ENCODE data around the gene ALG12.
"Not testable (repeated sequence)": the region's sequence is repeated elsewhere in the genome, so short reads cannot be mapped to it uniquely, and the experiment has no call there.

ALG12 gene

DNA sequence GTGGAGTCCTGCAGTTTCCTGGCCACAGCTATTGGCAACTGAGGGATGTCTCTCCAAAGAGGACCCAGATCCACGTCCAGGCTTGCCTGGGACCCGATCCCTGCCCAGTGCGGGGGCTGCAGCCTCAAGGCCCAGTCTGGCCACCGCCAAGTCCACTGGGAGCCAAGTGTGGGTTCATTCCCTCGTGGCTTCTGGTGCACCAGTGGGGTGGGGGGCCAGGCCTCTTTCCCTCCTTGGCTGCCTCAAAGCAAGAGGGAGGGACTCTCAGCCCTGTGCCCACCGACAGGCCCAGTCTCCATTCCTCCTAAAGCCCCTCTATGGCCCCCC lies 29.0 kb upstream of the ALG12 start:
- no peak for DNase-seq (ENCODE audit: extremely low read depth in 1 of 2, low read depth in 1 of 2)

DNA sequence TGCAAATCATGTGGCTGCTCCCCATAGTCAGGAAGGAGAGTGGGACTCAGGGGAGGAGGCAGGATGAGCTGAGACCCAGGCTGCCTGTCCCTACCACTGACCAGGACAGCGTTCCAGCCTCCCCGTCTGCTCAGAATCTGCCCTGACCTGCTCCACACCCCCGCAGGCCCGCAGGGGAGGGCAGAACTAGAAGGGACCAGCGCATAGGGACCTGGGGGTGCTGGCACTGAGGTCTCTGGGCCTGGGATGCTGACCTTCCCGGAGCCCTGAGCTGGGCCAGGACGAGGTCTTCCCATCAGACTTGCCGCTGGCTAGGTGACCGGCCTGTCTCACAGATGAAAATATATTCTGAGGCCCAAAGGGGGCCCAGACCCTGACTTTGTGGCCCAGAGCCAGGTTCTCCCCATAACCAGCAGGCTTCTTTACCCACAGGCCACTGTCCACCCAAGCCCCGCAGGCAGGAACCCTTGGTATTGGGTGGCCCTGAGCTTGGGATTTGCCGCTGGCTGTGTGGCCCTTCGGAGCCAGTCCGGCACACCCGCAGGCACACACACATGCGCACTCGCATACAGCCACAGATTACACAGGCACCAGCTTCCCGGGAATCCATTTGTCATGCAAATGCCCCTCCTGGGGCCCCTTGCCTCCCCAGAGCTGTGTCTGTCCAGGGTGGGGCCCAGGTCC lies 28.5 kb upstream of the ALG12 start:
- DNase-seq (ENCODE audit: extremely low read depth in 1 of 2, low read depth in 1 of 2): no peak

DNA sequence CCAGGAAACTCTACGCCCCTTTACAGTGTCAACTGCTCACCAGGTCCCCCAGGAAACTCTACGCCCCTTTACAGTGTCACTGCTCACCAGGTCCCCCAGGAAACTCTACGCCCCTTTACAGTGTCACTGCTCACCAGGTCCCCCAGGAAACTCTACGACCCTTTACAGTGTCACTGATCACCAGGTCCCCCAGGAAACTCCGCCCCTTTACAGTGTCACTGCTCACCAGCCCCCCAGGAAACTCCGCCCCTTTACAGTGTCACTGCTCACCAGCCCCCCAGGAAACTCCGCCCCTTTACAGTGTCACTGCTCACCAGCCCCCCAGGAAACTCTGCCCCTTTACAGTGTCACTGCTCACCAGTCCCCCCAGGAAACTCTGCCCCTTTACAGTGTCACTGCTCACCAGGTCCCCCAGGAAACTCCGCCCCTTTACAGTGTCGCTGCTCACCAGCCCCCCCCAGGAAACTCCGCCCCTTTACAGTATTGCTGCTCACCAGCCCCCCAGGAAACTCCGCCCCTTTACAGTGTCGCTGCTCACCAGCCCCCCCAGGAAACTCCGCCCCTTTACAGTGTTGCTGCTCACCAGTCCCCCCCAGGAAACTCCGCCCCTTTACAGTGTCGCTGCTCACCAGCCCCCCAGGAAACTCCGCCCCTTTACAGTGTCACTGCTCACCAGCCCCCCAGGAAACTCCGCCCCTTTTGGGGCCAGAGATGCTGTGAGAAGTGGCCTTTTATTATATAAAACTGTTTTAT lies 27.0 kb upstream of the ALG12 start:
- DNase-seq (ENCODE audit: extremely low read depth in 1 of 2, low read depth in 1 of 2): not testable (repeated sequence)

DNA sequence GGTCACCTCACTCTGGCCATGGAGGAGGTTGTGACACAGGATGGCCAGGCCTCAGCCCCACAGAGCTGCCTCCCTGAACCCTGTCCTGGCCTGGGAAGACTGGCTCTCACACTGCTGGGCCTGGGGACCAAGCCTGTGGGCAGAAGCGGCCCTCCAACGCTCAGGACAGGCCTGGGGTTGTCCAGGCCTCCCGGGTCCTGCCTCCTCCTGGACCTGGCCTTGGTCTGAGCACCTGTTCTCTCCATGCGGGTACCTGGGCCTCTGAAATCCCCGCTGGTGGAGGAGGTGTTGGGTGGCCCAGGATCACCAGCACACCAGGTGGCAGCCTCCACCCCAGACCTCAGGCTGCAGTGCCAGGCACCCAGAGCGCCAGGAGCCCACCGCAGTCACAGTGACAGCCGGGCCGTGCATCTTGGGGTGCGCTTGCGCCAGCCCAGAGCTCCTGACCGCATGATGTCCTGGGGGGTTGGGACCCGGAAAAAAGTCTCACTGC lies 26.2 kb upstream of the ALG12 start:
- no peak for DNase-seq (ENCODE audit: extremely low read depth in 1 of 2, low read depth in 1 of 2)

DNA sequence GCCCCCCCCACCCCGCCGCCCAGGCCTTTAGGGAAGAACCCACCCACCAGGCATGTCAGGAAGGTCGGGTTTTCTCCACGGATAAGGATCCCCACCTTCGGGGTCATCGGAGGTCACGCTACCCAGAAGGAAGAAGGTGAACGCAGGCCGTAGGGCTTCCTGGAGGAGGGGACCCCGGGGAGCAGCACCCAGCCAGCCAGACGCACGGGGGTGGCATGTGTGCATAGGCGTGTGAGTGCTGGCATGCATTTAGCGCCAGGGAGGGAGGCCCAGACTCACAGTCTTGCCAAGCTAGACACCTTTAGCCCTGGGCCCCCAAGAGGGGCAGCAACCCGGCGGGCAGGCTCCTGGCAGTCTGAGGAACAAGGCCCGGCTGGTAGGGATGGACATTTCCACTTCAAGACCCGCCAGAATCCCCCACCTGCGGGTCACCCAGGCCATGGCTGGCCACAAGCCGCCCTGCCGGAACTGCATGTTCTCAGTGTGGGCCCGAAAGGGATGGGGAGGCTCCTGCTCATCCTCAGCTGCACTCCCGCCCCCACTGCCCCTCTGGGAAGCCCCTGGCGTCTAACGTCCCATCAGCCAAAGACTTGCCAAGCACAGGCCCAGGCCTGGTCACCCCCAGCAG lies 25.6 kb upstream of the ALG12 start:
- no peak for DNase-seq (ENCODE audit: extremely low read depth in 1 of 2, low read depth in 1 of 2)

DNA sequence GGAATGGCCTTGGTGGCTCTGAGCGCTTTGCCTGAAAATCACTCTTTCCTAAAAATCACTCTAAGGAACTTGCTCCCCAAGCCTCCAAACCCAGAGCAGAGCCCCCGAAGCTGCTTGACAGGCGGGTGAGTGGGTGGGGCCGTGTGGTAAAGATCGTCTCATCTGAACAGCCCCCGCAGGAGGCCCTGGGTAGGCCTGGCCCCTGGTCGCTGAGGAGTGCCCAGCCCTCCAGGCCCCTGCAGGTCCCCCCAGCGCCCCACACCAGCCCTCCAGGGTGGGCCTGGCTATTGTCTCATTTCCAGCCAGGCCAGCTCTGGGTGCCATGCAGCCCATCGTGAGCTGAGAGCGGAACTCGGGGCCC lies 25.1 kb upstream of the ALG12 start:
- DNase-seq (ENCODE audit: extremely low read depth in 1 of 2, low read depth in 1 of 2): no peak

DNA sequence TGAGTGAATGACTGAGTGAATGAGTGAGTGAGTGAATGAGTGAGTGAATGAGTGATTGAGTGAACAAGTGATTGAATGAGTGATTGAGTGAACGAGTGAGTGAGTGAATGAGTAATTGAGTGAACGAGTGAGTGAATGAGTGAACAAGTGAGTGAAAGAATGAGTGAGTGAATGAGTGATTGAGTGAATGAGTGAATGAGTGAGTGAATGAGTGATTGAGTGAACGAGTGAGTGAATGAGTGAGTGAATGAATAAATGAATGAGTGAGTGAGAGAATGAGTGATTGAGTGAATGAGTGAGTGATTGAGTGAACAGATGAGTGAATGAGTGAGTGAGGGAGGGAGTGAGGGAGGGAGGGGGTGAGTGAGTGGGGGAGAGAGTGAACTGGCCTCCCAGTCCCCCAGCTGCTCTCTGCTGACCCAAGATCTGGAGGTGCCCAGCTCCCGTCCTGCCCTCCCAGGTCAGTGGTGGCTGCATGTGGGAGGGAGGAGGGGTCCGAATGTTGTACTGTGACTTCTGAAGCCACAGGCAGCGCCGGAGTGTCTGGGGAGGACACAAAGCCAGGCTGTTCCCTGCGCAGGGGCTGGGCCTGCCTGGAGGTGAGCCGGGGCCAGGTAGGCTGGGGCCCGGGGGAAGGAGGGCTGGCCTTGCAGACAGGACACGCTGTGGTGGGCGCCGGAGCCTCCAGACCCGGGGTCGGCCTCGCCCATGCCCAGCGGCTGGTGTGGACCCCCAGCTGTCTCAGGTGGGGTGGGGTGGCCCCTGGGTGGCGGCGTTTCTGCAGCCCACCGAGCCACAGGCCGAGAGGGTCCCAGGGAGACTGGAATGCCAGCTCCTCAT lies 24.5 kb upstream of the ALG12 start:
- DNase-seq (ENCODE audit: extremely low read depth in 1 of 2, low read depth in 1 of 2): no peak

DNA sequence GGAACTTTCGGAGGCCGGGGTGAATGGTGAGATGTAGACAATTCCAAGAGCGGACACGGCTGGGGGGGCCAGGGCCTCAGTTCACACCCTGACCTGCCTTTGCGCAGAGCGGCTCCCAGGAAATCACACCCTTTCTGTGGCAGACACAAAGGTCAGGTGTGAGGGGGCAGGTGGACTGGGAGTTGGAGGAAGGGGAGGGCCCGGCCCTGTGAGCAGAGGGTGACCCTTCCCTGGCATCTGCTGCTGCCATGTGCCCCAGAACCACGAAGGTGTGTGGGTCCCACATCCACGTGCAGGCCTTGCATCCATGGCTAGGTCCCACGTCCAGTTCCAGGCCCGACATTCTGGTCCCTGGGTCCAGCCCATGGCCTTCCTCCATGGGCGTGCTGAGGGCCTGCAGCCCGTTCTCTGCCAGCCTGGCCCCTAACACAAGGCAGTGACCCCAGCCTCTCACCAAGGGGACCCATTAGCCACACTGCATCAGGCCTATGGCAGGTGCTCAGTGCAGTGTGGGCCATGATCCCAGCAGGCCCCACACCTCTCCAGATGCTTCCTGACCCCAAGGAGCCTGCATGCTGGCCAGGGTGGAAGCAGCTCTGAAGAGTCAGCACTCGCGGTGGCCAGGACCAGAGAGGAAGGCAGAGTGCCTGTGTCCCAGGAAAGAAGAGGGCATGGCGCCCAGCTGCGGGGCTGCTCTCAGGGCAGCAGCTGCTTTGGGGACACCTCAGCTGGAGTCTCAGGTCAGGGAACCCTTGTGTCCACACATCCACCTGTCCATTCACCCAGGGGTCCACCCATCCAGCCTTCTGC lies 23.5 kb upstream of the ALG12 start:
- DNase-seq (ENCODE audit: extremely low read depth in 1 of 2, low read depth in 1 of 2): no peak

DNA sequence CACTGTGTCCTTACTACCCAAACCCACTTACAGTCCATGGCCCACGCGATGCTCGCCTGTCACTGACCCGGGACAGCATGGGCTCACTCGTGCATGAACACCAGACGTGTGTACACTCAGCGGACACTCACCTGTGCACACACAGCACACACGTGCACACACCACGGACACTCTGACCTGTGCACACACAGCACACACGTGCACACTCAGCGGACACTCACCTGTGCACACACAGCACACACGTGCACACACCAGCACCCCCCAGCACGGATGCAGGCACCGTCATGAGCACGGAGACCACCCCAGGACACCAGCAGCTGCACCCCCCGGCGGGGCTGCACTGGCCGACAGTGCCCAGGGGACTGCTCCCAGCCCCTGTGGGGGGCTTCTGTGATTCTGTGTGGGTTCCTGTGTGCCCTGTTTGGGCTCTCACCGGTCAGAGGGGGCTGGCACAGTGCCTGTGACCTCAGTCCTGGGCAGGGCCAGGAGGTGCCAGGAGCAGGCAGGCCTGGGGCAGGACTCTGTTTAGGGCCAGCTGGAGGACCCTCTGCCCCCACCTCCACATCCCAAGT lies 20.4 kb upstream of the ALG12 start:
- DNase-seq (ENCODE audit: extremely low read depth in 1 of 2, low read depth in 1 of 2): no peak

DNA sequence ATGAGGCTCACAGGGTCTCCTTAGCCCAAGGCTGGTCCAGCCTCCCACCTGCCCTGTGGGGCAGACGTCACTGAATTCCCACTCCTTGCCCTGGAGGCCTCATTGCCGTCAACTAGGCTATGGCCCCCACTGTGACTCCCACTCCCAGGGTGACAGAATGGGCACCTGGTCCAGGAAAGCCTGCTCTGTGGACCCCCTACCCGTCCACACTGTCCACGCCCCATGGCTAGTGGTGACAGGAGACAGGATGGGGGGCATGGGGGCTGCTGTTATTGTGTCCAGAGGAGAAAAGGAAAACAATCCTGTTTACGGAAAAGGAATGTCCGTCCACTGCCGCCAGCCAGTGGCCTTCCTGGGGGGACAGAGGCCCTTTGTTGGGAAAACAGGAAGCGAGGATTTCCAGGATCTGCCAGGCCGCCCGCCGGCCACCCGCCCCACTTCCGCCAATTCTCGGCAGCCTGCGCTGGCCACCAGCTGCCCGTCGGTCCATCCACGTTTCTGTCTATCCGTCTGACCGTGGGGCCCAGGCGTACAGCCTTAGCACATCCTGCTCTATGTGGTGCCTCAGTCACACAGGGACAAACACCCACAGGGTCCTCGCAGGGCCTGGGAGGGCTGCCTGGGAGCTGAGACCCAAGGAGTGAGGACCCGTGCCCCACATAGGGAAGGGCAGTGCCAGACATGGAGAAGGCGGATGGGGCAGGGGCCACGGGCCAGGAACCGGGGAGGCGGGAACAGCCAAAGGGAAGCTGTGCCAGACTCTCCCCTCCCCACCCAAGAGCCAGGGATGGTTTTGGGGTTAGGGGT lies 19.7 kb upstream of the ALG12 start:
- DNase-seq (ENCODE audit: extremely low read depth in 1 of 2, low read depth in 1 of 2): no peak

DNA sequence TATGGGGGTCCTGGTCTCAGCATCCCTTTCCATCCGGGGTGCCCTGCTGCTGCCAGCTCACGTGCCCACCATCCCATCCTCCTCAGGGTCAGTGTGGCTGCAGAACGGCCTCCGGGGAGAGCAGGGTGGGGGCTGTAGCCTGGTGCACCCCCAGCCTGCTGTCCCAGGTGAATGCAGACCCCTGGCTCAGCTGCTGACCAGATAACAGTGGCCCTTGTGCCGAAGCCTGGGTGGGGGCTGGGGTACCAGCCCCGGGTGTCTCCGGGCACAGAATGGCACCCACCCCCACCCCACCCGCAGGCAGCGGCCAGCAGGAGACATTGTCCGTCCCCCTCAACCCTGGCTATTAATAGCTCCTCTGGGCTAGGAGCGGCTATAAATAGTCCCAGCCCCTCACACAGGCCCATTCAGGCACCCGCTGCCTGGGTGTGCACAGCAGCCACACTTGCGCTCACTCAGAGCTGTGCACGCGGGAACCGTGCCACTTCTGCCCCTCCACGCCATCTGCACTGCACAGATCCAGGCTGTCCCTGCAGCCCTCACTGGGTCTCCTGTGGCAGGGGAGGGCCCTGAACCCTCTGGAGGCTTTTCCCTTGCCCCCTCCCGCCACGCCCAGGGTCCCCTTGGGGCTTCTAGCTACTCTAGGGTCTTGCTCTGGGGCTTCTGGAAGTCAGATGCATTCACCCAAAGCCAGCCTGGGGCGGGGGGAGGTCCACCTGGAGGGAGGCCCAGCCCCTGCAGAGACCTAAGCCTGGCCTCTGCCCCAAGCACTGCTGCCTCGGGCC lies 18.9 kb upstream of the ALG12 start:
- DNase-seq (ENCODE audit: extremely low read depth in 1 of 2, low read depth in 1 of 2): no peak

DNA sequence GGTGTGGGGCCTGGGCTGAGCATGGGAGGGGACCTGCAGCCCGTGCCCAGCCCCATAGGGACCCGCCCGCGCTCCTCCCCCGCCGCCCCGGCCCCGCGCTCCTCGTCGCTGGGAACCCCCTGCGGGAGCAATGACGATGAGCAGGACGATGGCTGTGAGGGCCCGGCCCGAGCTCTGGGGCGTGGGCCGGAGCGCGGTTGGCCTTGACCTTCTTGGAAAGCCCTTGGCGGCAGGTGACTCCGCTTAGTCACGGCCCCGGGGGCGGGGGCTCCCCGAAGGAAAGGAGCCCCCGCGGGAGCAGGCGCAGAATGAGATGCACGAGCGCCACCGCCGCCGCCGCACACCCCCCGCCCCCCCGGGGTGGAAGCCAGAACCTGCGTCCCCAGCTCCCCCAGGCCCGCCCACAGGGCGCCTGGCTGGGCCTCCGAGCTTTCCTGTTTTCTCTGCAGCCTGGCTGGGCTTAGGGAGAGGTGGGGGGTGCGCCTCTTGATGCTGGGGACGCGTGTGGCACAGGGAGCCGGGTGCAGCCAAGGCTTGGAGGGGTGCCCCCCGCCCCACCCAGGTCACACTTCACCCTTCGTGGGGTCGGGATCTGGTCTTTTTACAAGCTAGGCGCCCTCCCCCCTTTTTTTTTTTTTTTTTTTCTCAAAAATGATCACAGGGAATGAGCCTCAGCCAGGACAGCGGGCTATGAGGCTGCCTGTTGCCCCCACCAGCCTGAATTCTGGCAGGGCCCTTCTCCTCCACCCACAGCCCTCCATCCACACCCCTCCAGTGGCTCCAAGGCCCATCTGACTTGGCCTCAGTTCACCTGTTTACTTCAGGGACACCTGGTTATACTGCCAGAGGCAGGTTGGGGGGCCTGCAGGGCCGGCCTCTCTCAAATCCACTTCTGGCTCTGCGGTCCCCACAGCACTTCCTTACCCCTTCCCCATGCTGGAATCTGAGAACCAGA lies 18.1 kb upstream of the ALG12 start:
- peak; percentile 82 to 85 for DNase-seq (ENCODE audit: extremely low read depth in 1 of 2, low read depth in 1 of 2)

DNA sequence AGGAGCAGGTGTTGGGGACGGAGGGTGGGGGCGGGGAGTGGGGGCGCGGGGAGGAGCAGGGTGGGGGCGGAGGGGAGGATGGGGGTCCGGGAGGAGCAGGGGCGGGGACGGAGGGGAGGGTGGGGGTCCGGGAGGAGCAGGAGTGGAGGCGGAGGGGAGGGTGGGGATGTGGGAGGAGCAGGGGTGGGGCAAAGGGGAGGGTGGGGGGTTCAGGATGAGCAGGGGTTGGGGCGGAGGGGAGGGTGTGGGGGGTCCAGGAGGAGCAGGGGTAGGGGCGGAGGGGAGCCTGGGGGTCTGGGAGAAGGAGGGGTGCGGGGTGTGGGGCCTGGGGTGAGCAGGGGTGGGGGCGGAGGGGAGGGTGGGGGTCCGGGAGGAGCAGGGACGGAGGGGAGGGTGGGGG lies 17.3 kb upstream of the ALG12 start:
- DNase-seq (ENCODE audit: extremely low read depth in 1 of 2, low read depth in 1 of 2): no peak

DNA sequence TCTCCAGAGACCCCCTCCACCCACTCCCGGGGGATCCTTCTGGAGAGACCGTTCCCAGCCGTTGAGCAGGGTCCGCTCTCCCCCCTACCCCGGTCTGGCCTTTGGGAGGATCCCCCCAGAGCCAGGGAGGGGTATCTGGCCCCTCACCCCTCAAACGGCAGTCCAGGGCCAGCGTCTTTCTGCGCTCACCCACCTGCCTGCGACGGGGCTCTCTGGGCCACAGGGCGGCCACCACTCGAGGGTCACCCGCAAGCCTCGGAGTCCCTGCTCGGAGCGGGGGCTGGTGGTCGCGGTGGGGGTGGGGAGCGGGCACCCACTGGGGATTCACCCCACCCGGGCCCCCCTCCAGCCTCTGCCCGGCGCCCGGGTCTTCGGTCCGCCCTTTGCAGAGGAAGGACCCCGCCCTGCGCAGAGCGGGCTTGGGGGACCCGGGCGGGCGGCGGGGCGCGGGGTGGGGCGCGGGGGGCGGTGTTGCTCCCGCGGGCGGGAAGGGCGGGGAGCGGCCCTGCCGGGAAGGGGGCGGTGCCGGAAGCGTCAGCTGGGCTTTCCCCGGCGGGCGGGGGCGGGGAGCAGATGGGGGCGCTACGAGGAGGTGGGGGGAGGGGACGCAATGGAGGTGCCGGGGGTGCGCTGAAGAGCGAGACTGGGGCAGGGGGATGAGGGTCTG lies 16.8 kb upstream of the ALG12 start:
- peak; percentile 61 to 88 for DNase-seq (ENCODE audit: extremely low read depth in 1 of 2, low read depth in 1 of 2)

DNA sequence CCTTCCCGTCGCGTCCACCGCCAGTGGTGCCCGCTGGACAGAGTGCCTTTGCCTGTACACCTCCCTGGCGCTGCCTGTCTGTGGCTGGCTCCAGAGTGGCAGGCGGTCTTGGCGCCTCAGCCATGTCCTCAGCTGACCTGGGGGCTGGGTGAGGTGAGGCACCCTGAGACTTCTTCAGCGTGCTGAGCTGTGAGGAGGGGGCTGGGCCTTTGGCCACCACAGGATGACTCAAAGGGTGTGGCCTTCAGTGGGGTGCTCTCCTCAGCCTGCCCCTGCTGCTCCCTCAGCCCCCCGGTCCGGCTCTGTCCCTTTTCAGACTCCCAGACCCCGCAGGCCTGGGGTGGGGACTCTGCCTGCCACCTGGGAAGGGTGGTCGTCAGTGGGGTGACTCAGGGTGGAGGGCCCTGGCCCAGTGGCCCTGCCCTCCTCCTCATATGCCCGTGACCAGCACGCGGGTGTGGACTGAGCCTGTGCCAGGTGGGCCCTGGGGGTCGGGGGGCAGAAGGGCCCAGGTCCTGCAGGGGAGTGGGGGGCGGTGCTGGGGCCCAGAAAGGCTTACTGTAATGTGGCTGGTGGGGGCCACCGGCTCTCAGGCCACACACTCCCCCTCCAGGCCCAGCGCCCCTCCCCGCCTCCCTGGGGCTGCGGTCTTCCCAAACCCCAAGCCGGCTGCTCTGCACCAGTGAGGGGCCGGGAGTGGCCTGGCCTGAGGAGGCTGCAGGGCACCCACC lies 16.1 kb upstream of the ALG12 start:
- DNase-seq (ENCODE audit: extremely low read depth in 1 of 2, low read depth in 1 of 2): no peak
